PC-9 (cell line): ENCODE data around the gene TRPM4. TPM values are rescaled to one million over a fixed set of nuclear protein-coding genes. Genes with fewer than 3 reads are reported as not detected.
"Not testable (repeated sequence)": the region's sequence is repeated elsewhere in the genome, so short reads cannot be mapped to it uniquely, and the experiment has no call there.

Source experiments
- BruUV-seq: library from RNA; stranded (reverse); fragments of 400-500 nt; replicated peaks from 2 replicates; lab custom pipeline; 2021; lab: Mats Ljungman, UMichigan
- CTCF ChIA-PET: fragments of 300-600 bp; sonication (Branson Sonifier 250); formaldehyde crosslinking; loops from one replicate; lab custom pipeline; 2022; ENCODE audit warnings: antibody characterized with exemption; lab: Charles Lee
- POLR2A ChIA-PET: fragments of 300-600 bp; sonication (Branson Sonifier 250); formaldehyde crosslinking; loops from one replicate; lab custom pipeline; 2022; ENCODE audit warnings: antibody characterized with exemption; ENCODE audit not compliant: unreplicated experiment; lab: Charles Lee
- DNase-seq, 2 experiments: peaks; one replicate each; pipeline versions ENCODE4 v3.0.0 to v3.0.0-alpha.2; 2015 to 2022; ENCODE audit warnings: mixed read lengths in 1 of 2
- H2AFZ ChIP-seq: fragments of 200-600 bp; sonication (generic); 2 replicates; pipeline ENCODE4 v1.8.1; 2017; ENCODE audit warnings: antibody characterized with exemption
- H3F3A ChIP-seq: fragments of 200-600 bp; sonication (generic); 2 replicates; pipeline ENCODE4 v1.8.1; 2017; ENCODE audit warnings: antibody characterized with exemption, mild to moderate bottlenecking, low read depth; ENCODE audit not compliant: insufficient read depth
- H3K27ac ChIP-seq: fragments of 200-600 bp; sonication (generic); 2 replicates; pipeline ENCODE4 v1.6.1; 2016; ENCODE audit warnings: mixed run types
- H3K27me3 ChIP-seq: fragments of 200-600 bp; sonication (generic); 2 replicates; pipeline ENCODE4 v1.6.1; 2016; ENCODE audit warnings: low read depth, mixed run types; ENCODE audit not compliant: insufficient read depth
- H3K36me3 ChIP-seq: fragments of 200-600 bp; sonication (generic); 2 replicates; pipeline ENCODE4 v1.6.1; 2016; ENCODE audit warnings: low read depth, mixed run types
- H3K4me1 ChIP-seq: fragments of 200-600 bp; sonication (generic); replicated peaks from 2 replicates; pipeline ENCODE4 v1.6.1; 2016; ENCODE audit warnings: mixed run types; ENCODE audit not compliant: insufficient read depth
- H3K4me2 ChIP-seq: fragments of 200-600 bp; sonication (generic); 2 replicates; pipeline ENCODE4 v1.6.1; 2017; ENCODE audit warnings: mixed run types
- H3K4me3 ChIP-seq: fragments of 200-600 bp; sonication (generic); 2 replicates; pipeline ENCODE4 v1.6.1; 2016; ENCODE audit warnings: mixed run types
- H3K79me2 ChIP-seq: fragments of 200-600 bp; sonication (generic); 2 replicates; pipeline ENCODE4 v1.6.1; 2017; ENCODE audit warnings: low read depth, mixed run types
- H3K9me2 ChIP-seq: fragments of 200-600 bp; sonication (generic); 2 replicates; pipeline ENCODE4 v1.8.1; 2017; ENCODE audit warnings: mild to moderate bottlenecking; ENCODE audit not compliant: insufficient read depth
- H3K9me3 ChIP-seq: fragments of 200-600 bp; sonication (generic); 2 replicates; pipeline ENCODE4 v1.8.1; 2016; ENCODE audit warnings: low read depth; ENCODE audit not compliant: insufficient read depth
- H4K20me1 ChIP-seq: fragments of 200-600 bp; sonication (generic); 2 replicates; pipeline ENCODE4 v1.8.1; 2017; ENCODE audit not compliant: insufficient read depth
- EZH2 ChIP-seq: fragments of 200-600 bp; sonication (generic); IDR thresholded peaks from 2 replicates; pipeline ENCODE4 v1.8.0; 2017; ENCODE audit warnings: antibody characterized with exemption, low read depth
- intact Hi-C: fragments of 100-400 bp; cut with micrococcal nuclease; formaldehyde crosslinking; loops from one replicate; pipeline ENCODE4 v1.10.0; 2022; ENCODE audit not compliant: unreplicated experiment
- total RNA-seq: library from RNA; stranded (reverse); gene quantifications from 2 replicates; pipeline ENCODE4 v1.2.3, GENCODE V29; 2021
- TF ChIP-seq, protein P1 (sequence below): fragments of 200-600 bp; sonication (generic); conservative IDR thresholded peaks from 2 replicates; pipeline ENCODE4 v1.6.1; 2017; ENCODE audit warnings: mixed run types, antibody characterized with exemption, mild to moderate bottlenecking, moderate library complexity

TRPM4 gene
- total RNA-seq, 1 experiment from 2014 or later = 43.8 TPM

DNA sequence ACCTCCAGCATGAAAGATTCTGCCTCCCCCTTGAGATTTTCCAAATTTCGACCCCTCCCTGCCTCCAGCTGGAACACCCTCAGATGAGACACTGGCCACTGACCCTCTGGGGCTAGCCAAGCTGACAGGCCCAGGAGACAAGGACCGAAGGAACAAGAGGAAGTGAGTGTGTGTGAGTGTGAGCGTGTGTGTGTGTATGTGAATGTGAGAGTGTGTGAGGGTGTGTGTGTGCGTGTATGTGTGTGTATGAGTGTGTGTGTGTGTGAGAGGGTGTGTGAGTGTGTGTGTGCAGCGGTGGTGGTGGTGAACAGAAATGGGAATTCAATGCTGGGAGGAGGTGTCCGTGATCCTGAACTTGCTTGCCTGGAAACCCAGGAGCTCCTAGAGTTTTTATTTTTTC, 16.2 kb upstream of the TRPM4 start:
- ChIA-PET POLR2A (no interaction called here), CTCF (no interaction called here)
- no peak for DNase-seq
- Histone ChIP-seq H3K79me2 (no peaks in the 10 kb centered on the region), H3K9me2 (no peaks in the 10 kb centered on the region), H3K27me3 (no peaks in the 10 kb centered on the region), H3K4me2 (no peak overlapping the region), H3F3A (peaks cover 8% of the 10 kb centered on the region; the same call in 1 of the 2 replicates), H3K27ac (no peak overlapping the region), H2AFZ (no peak overlapping the region), H3K4me3 (no peak overlapping the region), H4K20me1 (no peaks in the 10 kb centered on the region), H3K4me1 (no peaks in the 10 kb centered on the region), H3K36me3 (no peaks in the 10 kb centered on the region), H3K9me3 (no peaks in the 10 kb centered on the region)
- no TSS peak for BruUV-seq
- intact Hi-C loops = no loop called here
- TF ChIP-seq EZH2 = no peak
- TF ChIP-seq, protein P1, sequence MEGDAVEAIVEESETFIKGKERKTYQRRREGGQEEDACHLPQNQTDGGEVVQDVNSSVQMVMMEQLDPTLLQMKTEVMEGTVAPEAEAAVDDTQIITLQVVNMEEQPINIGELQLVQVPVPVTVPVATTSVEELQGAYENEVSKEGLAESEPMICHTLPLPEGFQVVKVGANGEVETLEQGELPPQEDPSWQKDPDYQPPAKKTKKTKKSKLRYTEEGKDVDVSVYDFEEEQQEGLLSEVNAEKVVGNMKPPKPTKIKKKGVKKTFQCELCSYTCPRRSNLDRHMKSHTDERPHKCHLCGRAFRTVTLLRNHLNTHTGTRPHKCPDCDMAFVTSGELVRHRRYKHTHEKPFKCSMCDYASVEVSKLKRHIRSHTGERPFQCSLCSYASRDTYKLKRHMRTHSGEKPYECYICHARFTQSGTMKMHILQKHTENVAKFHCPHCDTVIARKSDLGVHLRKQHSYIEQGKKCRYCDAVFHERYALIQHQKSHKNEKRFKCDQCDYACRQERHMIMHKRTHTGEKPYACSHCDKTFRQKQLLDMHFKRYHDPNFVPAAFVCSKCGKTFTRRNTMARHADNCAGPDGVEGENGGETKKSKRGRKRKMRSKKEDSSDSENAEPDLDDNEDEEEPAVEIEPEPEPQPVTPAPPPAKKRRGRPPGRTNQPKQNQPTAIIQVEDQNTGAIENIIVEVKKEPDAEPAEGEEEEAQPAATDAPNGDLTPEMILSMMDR = no peak

DNA sequence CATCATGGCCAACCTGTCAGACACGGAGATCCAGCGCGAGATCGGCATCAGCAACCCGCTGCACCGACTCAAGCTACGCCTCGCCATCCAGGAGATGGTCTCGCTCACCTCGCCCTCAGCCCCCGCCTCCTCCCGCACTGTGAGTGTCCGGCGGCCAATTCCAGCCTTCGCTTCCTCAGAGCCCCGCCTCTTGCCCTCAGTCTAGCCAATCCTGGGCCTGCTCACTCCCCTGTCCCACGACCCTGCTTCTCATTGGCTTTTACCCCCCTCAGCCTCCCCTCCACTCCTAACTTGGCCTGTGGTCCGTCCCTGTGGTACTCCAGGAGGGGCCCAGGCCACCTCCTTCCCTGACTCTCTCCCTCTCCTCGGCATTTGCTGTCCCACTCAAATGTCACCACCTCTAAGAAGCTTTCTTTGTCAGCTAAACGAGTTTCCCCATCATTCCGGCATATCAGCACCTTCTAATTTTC, 14.7 kb upstream of the TRPM4 start:
- H3K4me3 ChIP-seq = peak overlapping the region; percentile 46; the same call in 1 of the 2 replicates
- TF ChIP-seq EZH2 = no peak
- TF ChIP-seq, protein P1 = no peak
- no peaks in the 10 kb centered on the region for H3K27me3 ChIP-seq
- no peak overlapping the region for H3K27ac ChIP-seq
- BruUV-seq = no TSS peak
- peak; percentile 67 to 88 for DNase-seq
- intact Hi-C loops = no loop called here
- no peaks in the 10 kb centered on the region for H3K36me3 ChIP-seq
- H3K9me2 ChIP-seq = no peaks in the 10 kb centered on the region
- H3K4me1 ChIP-seq = no peaks in the 10 kb centered on the region
- POLR2A ChIA-PET = interaction anchor here (0.5 kb wide), 1 partner anchor 57 kb away, joined by 3 read pairs; no protein-coding TSS in a partner anchor
- no peaks in the 10 kb centered on the region for H4K20me1 ChIP-seq
- peak overlapping the region; percentile 40; the same call in 1 of the 2 replicates for H2AFZ ChIP-seq
- H3F3A ChIP-seq = peaks cover 12% of the 10 kb centered on the region; the same call in 1 of the 2 replicates
- peak overlapping the region; percentile 81 for H3K4me2 ChIP-seq
- CTCF ChIA-PET = no interaction called here
- H3K79me2 ChIP-seq = no peaks in the 10 kb centered on the region
- no peaks in the 10 kb centered on the region for H3K9me3 ChIP-seq

DNA sequence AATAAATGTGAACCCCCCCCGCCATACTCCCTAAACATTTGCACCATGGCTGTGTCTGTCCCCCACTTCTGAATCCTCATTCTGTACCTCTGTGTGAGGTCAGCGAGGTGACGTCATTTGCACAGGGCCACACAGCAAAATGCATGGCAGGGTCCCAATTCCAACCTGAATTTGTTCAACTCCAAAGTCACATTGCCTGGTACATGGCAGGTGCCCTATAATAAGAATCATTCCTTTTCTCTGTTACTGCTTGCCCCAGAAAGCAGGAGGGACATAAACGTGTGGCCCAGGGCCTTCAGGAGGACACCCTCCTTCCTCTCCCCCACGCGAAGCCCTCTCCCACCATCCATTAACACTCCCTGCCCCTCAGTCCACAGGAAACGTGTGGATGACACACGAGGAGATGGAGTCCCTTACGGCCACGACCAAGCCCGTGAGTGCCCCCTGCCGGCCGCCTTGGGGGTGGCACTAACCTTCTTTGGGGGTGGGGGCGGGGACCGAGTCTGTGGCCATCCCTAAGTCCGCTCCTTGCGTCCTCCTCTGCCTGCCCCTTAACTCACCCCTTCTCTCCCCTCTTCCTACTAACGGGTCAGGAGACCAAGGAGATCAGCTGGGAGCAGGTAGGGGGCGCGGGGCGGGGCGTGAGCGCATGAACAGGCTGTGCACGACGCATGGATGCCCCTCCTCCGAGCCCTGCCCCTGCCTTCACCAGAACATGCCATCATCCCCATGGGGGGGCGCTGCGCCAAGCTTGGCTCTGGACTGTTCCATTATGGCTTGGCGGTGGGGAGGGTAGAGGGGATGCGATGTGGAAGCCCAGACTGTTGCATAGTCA, 11.8 kb upstream of the TRPM4 start:
- no peaks in the 10 kb centered on the region for H3K36me3 ChIP-seq
- H3K4me1 ChIP-seq = peaks cover 8% of the 10 kb centered on the region; the same call in 1 of the 2 replicates
- no peaks in the 10 kb centered on the region for H4K20me1 ChIP-seq
- CTCF ChIA-PET = no interaction called here
- no TSS peak for BruUV-seq
- POLR2A ChIA-PET = no interaction called here
- peak in 1 of 2 experiments; percentile 49 for DNase-seq
- H3K27me3 ChIP-seq = no peaks in the 10 kb centered on the region
- no peak overlapping the region for H3K4me3 ChIP-seq
- intact Hi-C loops = no loop called here
- H3K4me2 ChIP-seq = peak overlapping the region; percentile 52
- H3F3A ChIP-seq = peaks cover 10% of the 10 kb centered on the region; the same call in 1 of the 2 replicates
- H3K79me2 ChIP-seq = no peaks in the 10 kb centered on the region
- no peak overlapping the region for H3K27ac ChIP-seq
- no peak overlapping the region for H2AFZ ChIP-seq
- no peaks in the 10 kb centered on the region for H3K9me2 ChIP-seq
- TF ChIP-seq, protein P1 = peak; percentile 98
- no peak for TF ChIP-seq EZH2
- no peaks in the 10 kb centered on the region for H3K9me3 ChIP-seq

DNA sequence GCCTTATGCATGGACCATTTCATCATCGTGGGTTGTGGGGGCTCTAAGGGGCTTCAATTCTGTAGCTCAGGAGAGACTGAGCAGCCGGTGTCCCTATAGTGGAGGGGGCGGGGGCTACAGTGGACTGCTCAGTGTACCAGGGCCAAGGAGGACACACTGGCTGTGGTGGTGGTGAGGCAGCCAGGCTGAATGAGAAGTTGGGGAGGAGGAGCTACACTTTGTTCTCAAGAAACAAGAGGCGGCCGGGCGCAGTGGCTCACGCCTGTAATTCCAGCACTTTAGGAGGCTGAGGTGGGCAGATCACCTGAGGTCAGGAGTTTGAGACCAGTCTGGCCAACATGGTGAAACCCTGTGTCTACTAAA, 11.2 kb upstream of the TRPM4 start:
- H3K9me2 ChIP-seq, H3K27ac ChIP-seq, H2AFZ ChIP-seq, DNase-seq, H3K36me3 ChIP-seq, H3K4me2 ChIP-seq, H3K79me2 ChIP-seq, H3K27me3 ChIP-seq, H4K20me1 ChIP-seq, H3K9me3 ChIP-seq, BruUV-seq, H3K4me3 ChIP-seq, intact Hi-C loops: not testable (repeated sequence)
- H3F3A ChIP-seq = peaks cover 16% of the 10 kb centered on the region; the same call in 1 of the 2 replicates
- ChIA-PET POLR2A (interaction anchor here (0.7 kb wide), 1 partner anchor 154 kb away, joined by 7 read pairs; no protein-coding TSS in a partner anchor), CTCF (interaction anchor here (0.6 kb wide), 1 partner anchor 19 kb away, joined by 4 read pairs; no protein-coding TSS in a partner anchor)
- peaks cover 14% of the 10 kb centered on the region; the same call in 1 of the 2 replicates for H3K4me1 ChIP-seq
